GM15510 (cell line): Measurements from ENCODE around the gene IPPK.

Source experiments
- POLR2A ChIP-seq: IDR thresholded peaks from 3 replicates; pipeline ENCODE4 v1.6.1; 2011; ENCODE audit warnings: borderline replicate concordance; ENCODE audit not compliant: insufficient read length; ENCODE audit errors: extremely low read depth

The IPPK gene

GRCh38 chr9:92619601-92620300 lies 50.2 kb downstream of the IPPK start:
- TF ChIP-seq POLR2A, result no peak

DNA sequence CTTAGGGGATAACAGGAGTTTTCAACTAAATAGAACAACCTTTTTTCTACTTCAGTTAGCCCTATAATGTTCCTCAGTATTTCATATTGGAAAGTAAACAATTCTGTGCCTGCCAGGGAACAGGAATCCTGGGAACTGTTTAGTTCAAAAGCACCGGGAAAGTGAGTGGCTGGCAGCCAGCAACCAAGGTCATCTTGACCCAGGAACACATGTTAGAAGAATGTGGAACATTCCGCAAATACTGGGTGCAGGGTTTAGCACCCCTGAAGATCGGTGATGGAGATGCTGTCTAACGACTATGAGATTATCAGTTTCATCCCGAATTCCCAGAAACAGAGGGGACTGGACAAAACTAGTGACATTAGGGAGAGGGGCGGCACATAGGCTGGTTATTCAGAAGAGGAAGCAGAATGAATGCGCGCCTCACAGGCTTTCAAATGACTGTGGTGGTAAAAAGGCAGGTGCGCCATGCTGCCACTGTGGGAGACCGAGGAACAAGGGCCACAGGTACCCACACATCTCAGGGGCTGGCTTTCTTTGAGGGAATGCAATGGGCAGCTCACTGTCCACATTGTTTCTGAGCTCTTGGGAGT lies 51.2 kb downstream of the IPPK start:
- no peak for TF ChIP-seq POLR2A

DNA sequence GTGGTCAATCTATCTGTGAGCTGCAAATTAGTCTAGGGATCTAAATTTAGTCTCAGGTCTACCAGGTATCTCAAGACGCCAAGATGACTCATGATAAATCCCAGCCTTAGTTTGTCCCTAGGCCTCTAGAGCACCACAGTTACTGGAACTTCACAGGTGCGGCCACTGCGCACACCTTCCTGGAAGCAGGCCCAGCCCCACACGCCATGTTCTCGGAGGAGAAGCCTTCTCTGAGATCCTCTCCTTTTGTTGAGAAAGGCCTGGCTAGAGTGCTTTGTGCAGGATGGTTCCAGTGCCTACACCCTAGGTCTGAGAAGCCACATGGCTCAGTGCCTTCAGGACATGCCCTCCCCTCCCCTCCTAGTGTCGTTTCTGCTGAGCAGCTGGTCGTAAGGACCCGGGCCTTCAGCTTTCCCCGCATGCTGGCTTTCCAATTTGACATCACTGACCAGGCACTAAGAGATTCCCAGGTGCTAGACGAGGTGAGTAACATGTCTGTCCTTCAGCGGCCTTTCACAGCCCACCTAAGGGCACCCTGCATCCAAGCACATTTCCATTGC lies 51.9 kb downstream of the IPPK start:
- TF ChIP-seq POLR2A, result no peak

GRCh38 chr9:92617195-92617813 lies 52.6 kb downstream of the IPPK start:
- TF ChIP-seq POLR2A, result no peak

- no peak for TF ChIP-seq POLR2A
Measured at GRCh38 chr9:92616655-92617111, 53.2 kb downstream of the IPPK start.

DNA sequence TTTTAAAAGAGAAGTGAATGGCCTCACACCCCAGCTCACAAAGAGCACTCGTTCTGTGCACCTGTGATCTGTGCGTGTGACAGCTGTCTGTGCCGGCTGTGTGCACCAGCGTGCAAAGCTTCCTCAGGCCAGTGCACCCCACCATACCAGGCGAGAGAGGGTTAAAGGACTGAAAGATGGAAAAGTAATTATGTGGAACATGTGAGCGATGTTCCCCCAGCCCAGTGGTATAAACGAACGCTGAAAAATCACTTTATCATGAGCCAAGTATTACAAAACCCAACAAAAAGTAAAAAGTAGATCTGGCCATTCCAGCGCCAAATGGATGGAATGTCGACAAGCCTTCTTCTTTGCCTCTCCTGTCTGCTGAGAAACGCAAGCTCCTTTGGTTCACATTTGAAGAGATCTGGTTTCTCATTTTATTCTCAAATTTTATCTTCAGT lies 53.7 kb downstream of the IPPK start:
- TF ChIP-seq POLR2A, result no peak

DNA sequence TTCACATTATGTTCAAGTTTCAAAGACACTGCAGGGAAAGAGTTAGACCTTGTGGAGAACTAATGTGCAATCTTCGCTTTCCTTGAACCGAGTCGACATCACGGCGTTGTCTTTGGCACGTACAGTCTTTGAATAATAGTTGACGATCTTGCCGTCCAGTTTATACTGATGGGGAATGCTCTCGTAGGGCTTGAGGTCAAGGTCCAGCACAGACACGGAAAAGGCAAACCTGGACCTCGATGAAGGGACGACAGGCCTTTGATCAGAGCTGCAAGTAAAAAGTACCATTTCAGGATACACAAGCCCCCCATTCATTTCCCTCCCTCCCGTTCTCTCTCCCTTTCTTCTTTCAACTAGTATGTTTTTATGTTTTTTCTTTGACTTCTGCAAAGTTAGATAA lies 54.1 kb downstream of the IPPK start:
- TF ChIP-seq POLR2A, result no peak

DNA sequence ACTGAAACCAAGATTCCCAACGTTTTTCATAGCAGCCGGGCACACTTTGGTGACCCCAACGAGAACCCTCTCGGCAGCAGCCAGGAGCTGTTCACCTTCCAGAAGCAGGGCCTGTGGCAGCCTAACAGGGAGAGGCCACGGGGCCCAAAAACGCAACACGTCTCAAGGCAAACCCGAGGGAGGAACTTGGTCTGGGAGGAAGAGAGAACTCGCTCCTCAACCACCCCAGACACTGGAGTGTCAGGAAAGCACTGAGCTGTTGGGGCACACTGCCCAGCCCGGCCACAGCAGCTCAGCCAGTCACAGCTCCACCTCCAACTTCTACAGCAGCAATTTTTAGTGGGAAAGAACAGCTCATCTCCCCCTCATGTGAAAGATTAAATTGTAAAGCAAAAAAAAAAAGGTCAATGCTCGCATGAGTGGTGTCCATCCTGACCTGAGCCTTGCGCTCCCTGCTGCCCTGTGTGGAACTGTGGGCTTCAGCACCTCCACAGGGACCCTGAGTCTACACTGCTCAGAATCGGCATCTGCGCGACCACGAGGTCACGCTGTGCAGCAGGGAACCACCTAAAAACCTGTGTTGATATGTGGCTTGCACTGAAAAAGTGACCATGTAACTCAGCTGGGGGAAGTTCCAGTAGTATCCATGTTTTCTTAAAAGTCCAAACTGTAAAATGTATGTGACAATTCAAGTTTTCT lies 55.0 kb downstream of the IPPK start:
- no peak for TF ChIP-seq POLR2A

DNA sequence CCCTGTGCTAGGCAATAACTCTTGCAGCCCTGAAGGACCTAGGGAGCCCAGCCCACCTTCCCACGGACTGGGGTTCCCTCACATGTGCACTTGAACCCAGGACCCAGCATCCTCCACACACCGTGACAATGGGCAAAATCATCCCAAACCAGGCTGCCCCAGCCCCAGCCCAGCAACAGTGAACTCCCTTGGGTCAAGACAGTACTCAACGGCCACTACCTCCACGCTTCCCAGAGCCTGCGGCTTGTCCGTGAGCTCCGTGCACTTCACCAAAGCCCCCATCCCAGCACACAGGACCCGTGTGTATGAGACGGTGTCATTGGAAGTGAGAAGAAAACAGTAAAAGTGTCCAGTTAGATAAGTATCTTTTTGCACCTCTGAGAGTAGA lies 55.8 kb downstream of the IPPK start:
- TF ChIP-seq POLR2A, result no peak

DNA sequence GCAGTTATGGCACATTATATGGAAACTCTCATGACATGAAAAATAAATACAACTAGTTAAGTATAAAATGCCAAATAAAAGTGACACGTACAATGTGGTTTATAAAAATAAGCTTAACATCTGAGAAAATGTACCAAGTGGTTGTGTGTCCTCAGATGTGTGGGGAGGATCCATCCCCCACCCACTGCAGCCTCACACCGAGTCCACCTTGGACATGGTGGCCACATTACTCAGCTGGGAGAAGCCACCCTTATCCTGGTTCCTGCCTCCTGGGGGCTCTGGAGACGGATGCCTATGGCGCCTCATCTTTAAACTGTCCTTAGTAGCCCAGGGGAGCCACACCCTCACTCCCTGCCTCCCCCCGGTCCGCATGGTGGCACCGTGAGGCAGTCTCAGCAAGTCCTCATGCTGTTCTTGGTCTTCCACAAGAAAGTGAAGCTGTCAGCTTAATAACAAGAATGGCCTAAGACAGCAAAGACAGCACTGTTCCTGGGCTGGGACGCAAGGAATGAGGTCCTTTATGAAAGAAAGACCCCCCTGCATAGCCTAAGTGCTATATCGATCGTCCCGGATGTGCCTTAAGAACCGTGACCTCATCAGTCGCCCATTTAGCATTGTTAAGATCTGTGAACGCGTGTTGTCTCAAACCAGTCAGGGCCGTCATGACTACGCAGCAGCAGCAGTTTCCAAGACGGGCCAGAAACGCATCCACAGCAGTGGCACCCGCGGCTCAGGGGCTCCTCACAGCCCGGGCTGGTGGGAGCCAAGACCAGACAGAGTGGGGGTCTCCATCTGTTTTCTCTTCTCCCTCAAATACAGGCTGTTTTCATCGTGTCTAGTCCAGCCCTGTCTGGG lies 56.4 kb downstream of the IPPK start:
- TF ChIP-seq POLR2A, result no peak

DNA sequence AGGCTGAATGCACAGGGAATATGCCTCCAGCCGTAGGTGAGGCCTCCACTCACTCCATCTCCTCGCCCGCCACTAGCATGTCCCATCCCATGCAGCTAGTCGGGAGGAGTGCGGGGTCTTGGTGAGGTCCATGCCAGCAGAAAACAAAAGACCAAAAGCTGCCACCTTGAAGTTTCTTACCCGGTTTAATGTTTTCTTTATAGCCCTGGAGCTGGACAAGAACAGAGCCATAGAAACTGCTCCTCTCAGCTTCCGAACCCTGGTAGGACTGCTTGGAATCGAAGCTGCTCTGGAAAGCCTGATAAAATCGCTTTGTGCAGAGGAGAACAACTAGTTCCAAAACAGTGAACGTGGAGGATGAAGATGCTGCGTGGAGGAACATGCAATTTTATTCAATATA lies 57.1 kb downstream of the IPPK start:
- TF ChIP-seq POLR2A, result no peak

- no peak for TF ChIP-seq POLR2A
Measured at GRCh38 chr9:92612292-92612691, 57.6 kb downstream of the IPPK start.

- no peak for TF ChIP-seq POLR2A
Measured at GRCh38 chr9:92611621-92612285, 58.2 kb downstream of the IPPK start.
